Hematopoietic multipotent progenitor cell treated with erythropoietin and hydrocortisone succinate and interleukin-3 and kit ligand, for 6 days (in vitro differentiated cells): ENCODE measurements around the gene CATSPERE.
"Not testable (repeated sequence)": the region's sequence is repeated elsewhere in the genome, so short reads cannot be mapped to it uniquely, and the experiment has no call there.

Experiments
- DNase-seq: peaks from one replicate; pipeline ENCODE4 v3.0.0-alpha.2; 2015

Gene CATSPERE

DNA sequence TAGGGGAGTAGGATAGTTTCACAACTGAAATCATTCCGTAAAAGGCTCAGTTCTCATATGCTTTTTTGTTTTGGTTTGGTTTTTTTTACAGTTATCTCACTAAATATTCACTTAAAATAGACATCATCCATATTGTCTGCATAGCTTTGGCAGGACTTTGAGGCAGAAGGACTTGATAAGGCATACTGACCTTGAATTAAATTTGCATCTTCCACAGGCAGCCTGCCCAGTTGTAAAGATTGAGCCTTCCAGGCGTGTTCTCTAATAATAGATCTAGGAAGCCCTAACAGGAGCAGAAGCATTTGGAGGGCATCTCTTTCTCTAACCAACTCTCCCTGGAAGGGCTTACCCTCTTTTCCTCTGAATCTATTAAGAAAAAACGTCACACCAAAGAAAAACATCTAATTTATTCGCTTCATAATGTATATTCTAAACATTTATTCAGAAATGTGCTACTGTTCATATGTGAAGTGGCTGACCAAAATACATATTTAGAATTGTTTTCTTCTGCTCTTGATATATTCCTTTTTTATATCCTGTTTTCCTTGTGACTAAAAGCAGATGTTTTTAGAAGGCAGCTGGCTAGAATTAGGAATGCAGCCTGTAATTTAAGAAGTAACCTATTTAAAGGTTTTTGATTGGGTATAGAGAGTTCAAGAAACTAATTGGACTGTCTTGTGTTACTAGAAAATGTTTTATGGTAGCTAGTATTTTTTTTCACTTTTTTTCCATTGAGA is 212.0 kb downstream of the CATSPERE start:
- DNase-seq, result no peak

DNA sequence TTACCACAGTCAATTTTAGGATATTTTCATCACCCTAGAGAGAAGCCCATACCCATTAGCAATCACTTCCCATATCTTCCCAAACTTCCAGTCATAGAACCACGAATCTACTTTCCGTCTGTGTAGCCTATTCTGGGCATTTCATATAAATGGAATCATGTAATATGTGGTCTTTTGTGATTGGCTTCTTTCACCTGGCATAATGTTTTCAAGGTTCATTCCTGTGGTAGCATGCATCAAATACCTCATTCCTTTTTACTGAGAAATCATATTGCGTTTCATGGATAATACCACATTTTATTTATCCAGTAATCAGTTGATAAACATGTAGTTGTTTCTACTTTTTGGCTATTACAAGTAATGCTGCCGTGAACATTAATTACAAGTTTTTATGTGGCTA is 213.4 kb downstream of the CATSPERE start:
- DNase-seq, result no peak

DNA sequence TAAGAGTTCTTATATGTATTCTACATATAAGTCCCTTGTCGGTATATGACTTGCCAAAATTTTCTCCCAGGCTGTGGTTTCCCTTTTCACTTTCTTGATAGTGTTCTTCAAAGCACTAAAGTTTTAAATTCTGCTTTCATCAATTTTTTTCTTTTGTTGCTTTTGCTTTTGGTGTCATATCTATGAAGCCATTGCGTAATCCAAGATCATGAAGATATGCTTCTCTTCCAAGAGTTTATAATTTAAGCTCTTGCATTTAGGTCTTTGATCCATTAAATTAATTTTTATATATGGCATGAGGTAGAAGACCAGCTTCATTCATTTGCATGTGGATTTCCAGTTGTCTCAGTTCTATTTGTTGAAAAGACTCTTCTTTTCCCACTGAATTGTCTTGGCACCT is 214.1 kb downstream of the CATSPERE start:
- DNase-seq, result peak; percentile 46

DNA sequence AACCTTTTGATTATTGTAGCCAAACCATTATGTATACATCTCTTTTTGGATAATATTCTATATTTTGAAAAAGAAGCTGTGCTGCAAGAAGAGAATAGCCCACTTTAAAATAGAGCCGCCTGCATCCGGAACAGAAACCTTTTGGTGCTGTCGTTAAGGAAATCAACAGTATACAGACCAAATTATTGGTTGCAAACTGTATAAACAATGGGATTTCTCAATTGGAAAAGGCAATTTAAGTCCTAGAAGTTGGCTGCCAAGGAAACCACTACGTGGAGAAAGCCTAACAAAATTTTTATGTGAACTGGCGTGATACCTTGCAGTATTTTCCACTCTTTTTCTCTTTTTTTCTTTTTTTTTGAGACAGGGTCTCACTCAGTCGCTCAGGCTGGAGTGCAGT is 217.6 kb downstream of the CATSPERE start:
- DNase-seq, result no peak

DNA sequence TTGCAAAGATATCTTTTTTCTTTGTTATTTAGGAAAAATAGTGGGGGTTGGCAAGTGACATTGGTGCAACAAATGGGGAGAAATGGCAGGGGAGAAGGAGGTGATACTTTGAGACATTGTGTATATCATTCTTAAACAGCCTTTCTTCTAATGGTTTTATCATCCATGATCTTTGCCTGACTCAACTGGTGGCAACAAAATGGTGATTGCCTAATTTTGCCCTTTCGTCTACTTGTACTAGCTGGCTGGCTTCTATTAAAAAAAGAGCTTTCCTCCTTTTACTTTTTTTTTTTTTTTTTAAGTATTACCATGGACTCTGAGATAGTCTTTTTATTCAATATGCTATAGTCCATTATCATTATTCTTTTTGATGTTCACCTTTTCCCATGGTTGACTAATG is 219.6 kb downstream of the CATSPERE start:
- DNase-seq, result peak; percentile 17

DNA sequence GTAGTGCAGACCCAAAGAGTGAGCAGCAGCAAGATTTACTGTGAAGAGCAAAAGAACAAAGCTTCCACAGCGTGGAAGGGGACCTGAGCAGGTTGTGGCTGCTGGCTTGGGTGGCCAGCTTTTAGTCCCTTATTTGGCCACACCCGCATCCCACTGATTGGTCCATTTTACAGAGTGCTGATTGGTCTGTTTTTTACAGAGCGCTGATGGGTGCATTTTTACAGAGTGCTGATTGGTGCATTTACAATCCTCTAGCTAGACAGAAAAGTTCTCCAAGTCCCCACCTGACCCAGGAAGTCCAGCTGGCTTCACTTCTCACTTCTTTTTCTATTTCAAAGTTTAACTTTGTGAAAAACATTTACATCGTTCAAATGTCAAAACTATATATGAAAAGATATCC is 221.0 kb downstream of the CATSPERE start:
- DNase-seq, result not testable (repeated sequence)
